ENCODE data around the gene HOXA10. TPM values are rescaled to one million over a fixed set of nuclear protein-coding genes. Genes with fewer than 3 reads are reported as not detected.

Gene HOXA10
- total and polyA plus RNA-seq, 4 donors: 0.21 to 0.29 (median 0.26) TPM; not detected in 1

DNA sequence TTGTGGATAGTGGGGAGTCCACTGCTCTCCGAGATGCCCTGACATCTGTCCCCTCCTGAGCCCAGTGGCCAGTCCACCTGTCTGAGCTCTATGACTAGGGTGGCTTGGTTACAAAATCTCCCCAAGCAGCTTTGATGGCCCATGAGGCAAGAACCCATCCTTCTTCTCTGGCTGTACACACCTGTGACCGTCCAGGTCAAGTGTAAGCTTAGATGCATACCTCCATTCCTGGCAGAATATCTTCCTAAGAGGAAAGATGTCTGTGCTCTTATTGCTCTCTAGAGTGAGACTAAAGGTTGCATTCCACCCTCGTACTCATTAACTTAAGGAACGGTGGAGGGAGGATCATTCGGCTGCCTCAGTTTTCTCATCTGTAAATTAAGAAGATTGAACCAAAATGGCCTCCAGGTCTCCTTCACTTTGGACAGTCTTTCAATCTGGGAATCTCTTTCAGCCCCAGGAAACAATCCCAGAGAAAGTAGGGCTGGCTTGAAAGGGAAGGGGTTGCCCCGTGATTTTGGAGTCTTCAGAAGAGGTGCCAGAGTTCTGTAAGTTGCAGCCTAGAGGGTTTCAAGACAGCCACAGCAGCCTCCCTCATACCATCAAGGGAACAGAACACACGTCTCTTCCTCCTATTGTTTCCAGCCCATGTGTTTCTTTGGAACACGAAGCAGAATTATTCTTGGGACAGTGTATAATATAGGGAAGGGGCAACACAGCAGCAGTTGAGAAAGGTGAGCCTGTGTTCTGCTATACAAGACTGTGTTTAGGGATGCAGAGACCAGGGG is 49.0 kb downstream of the HOXA10 start:
- ATAC-seq (ENCODE audit: insufficient read depth, low FRiP score): no peak
- Histone ChIP-seq H3K27ac (ENCODE audit: low read depth in 1 of 2, low read length in 1 of 2) (peak overlapping the region in 1 of 2 donors; percentile 95), H3K9me3 (ENCODE audit: control insufficient read depth in 4 of 4, insufficient read depth in 3 of 4, low read length in 3 of 4) (peaks cover 0 to 2% (median 0%) of the 10 kb centered on the region in 4 donors), H3K4me3 (no peak overlapping the region), H3K9ac (ENCODE audit: insufficient read depth in 1 of 2, low read length in 2 of 2) (peak overlapping the region in 1 of 2 donors; percentile 83), H3K27me3 (ENCODE audit: control insufficient read depth in 3 of 3, insufficient read depth in 3 of 3, low read length in 2 of 3) (peaks cover 0 to 82% (median 0%) of the 10 kb centered on the region in 3 donors), H3K36me3 (ENCODE audit: control insufficient read depth in 4 of 4, insufficient read depth in 4 of 4, low read length in 4 of 4) (peaks cover 0 to 27% (median 4%) of the 10 kb centered on the region in 4 donors), H3K4me1 (ENCODE audit: control insufficient read depth in 5 of 5, insufficient read depth in 5 of 5, low read length in 5 of 5) (peaks cover 0 to 88% (median 3%) of the 10 kb centered on the region in 5 donors)
- DNase-seq: no peak
- 52 to 67% methylated on average over 8 of the region's 8 CpGs for WGBS, 2 donors
- TF ChIP-seq CTCF (IDR thresholded peaks at IDR 0.05; ENCODE audit: control extremely low read depth, extremely low read depth): no peak

DNA sequence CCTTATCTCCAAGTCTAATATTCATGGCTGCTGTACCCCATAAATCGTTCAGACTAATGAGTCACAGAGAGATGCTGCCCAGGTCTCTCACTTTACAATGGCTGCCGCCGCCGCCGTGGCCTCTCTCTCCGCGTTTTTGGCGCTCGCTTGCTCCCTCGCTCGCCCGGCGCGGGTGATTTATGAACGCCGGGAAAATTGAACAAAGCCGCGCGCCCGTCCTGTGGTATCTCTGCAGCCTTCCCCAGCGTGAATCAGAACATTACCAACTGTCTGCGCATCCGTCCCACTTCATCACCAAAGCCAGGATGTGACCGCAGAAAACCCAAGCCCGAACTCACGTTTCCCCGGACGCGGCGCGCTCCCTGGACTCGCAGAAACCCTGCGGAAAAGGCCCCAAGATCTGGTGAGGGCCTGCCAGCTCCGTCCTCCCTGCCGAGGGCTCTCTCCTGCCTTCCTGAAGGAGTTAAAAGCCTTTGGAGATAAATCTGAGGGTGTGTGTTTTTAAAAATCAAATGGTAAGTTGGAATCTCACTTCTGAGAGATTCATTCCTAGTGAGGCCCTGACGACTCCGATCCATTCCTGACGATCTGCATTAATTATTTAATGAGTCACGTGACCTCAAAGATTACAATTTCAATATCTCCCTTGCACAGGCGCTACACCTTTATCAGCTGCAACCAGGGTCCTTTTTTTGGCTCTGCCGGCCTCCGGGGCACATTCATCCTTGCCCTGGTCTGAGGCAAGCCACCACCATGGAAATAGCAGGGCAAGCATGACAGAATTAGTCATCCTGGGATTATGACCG is 49.8 kb downstream of the HOXA10 start:
- Histone ChIP-seq H3K9ac (ENCODE audit: insufficient read depth in 1 of 2, low read length in 2 of 2) (peak overlapping the region; percentile 73 to 83), H3K36me3 (ENCODE audit: control insufficient read depth in 4 of 4, insufficient read depth in 4 of 4, low read length in 4 of 4) (peaks cover 0 to 24% (median 4%) of the 10 kb centered on the region in 4 donors)
- no peak for ATAC-seq (ENCODE audit: insufficient read depth, low FRiP score)

GRCh38 chr7:27123477-27124053 is 50.6 kb downstream of the HOXA10 start:
- no peak for TF ChIP-seq CTCF (IDR thresholded peaks at IDR 0.05; ENCODE audit: control extremely low read depth, extremely low read depth)
- WGBS, 2 donors: 45 to 65% methylated on average over 26 of the region's 26 CpGs
- peaks cover 0 to 77% (median 2%) of the 10 kb centered on the region in 3 donors for H3K27me3 ChIP-seq (ENCODE audit: control insufficient read depth in 3 of 3, insufficient read depth in 3 of 3, low read length in 2 of 3)
- peaks cover 0 to 93% (median 3%) of the 10 kb centered on the region in 5 donors for H3K4me1 ChIP-seq (ENCODE audit: control insufficient read depth in 5 of 5, insufficient read depth in 5 of 5, low read length in 5 of 5)
- H3K4me3 ChIP-seq: peak overlapping the region; percentile 18
- ATAC-seq (ENCODE audit: insufficient read depth, low FRiP score) (no peak), DNase-seq (no peak)
- peaks cover 0 to 17% (median 1%) of the 10 kb centered on the region in 4 donors for H3K36me3 ChIP-seq (ENCODE audit: control insufficient read depth in 4 of 4, insufficient read depth in 4 of 4, low read length in 4 of 4)
- peaks cover 0 to 2% (median 0%) of the 10 kb centered on the region in 4 donors for H3K9me3 ChIP-seq (ENCODE audit: control insufficient read depth in 4 of 4, insufficient read depth in 3 of 4, low read length in 3 of 4)
- peak overlapping the region; percentile 73 to 83 for H3K9ac ChIP-seq (ENCODE audit: insufficient read depth in 1 of 2, low read length in 2 of 2)
- peak overlapping the region in 1 of 2 donors; percentile 95 for H3K27ac ChIP-seq (ENCODE audit: low read depth in 1 of 2, low read length in 1 of 2)

More for the DNA sequence above, 49.8 kb downstream of the HOXA10 start:
- H3K27ac ChIP-seq (ENCODE audit: low read depth in 1 of 2, low read length in 1 of 2): peak overlapping the region in 1 of 2 donors; percentile 95
- H3K9me3 ChIP-seq (ENCODE audit: control insufficient read depth in 4 of 4, insufficient read depth in 3 of 4, low read length in 3 of 4): peaks cover 0 to 2% (median 0%) of the 10 kb centered on the region in 4 donors
- peak; percentile 80 to 85 (median 85) for DNase-seq
- TF ChIP-seq CTCF (IDR thresholded peaks at IDR 0.05; ENCODE audit: control extremely low read depth, extremely low read depth): no peak
- whole genome bisulfite sequencing, 2 donors: 43 to 64% methylated on average over 43 of the region's 43 CpGs
- H3K4me1 ChIP-seq (ENCODE audit: control insufficient read depth in 5 of 5, insufficient read depth in 5 of 5, low read length in 5 of 5): peaks cover 0 to 93% (median 3%) of the 10 kb centered on the region in 5 donors
- H3K27me3 ChIP-seq (ENCODE audit: control insufficient read depth in 3 of 3, insufficient read depth in 3 of 3, low read length in 2 of 3): peaks cover 0 to 81% (median under 1%) of the 10 kb centered on the region in 3 donors
- peak overlapping the region; percentile 18 for H3K4me3 ChIP-seq

Data from lung (tissue), 12 donors.